GM11168 (cell line): ENCODE measurements around the gene PIGC.

Experiments
- in situ Hi-C: fragments of 300-500 bp; cut with MboI; formaldehyde crosslinking; loops from one replicate; pipeline ENCODE4 v1.12.0; 2022; ENCODE audit warnings: low sequenced_read_pairs; ENCODE audit not compliant: unreplicated experiment

PIGC gene

DNA sequence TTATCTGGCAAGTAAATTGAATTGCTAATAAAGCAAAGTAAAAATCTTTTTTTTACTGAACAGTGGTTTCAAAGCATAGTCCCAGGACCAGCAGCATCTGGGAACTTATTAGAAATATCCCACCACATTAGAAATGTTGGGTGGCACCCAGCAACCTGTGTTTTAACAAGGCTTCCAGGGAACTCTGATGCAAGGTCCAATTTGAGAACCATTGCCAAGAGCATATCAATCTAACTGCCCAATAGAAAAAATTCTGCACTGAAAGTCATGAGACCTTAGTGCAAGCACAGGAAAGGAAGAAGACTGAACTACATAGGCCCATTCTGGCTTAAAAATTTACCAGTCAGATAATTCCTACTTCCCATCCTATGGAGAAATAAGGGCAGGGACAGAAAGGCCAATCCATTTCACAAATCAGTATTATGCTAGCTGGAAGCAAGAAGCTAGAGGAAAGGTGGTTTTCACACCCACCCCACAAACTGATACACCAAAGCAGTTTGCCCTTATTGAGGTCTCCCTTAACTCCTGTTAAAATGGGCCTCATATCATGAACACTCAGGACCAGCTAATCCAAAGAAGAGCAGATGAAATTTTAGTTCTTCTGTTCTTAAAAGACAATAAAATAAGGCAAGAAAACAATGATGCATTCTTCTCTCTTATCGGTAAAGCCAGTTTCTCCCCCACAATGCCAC, 40.8 kb downstream of the PIGC start:
- in situ Hi-C loops: loop anchor here (10.0 to 25.0 kb wide), 2 partner anchors 316 to 388 kb away; no protein-coding TSS in a partner anchor

- in situ Hi-C loops: loop anchor here (10.0 to 25.0 kb wide), 2 partner anchors 315 to 387 kb away; no protein-coding TSS in a partner anchor
Measured at GRCh38 chr1:172401892-172402291, 42.0 kb downstream of the PIGC start.

DNA sequence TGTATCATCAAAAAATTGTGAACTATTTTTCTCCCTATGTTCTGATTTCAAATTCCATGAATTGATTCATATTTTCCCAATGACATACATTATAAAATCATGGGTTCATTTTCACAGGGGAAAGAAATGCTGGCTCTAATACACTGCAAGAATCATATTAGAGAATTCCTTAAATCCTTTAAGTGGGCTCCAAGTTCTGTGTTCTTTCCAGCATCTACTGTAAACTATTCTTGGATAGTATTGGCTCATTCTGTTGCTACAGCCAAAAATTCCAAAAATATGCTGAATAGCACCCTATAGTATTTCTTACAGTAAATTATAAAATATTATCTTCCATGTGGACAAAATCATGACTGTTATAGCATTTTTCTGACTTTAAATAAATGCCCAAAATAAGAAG, 42.4 kb downstream of the PIGC start:
- in situ Hi-C loops: loop anchor here (10.0 to 25.0 kb wide), 2 partner anchors 314 to 387 kb away; no protein-coding TSS in a partner anchor

DNA sequence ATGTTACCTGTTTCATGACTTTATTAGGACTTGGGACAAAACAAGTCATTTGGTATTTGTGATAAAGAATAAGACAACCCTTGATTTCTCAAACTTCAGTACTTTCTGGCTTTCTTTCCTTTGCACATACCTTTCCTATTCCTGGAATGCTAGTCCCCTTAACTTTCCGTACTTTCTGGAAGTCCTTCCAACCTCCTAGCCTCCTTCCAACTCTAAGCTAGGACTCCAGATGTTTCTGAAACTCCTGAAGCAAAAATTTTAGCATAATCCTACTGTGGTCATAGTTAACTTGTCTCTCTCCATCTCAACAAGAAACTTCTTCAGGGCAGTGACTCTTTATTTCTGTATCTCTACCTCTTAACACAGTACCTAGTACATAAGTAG, 43.2 kb downstream of the PIGC start:
- in situ Hi-C loops: loop anchor here (10.0 to 25.0 kb wide), 2 partner anchors 313 to 386 kb away; no protein-coding TSS in a partner anchor

GRCh38 chr1:172399756-172400721, 43.8 kb downstream of the PIGC start:
- in situ Hi-C loops: loop anchor here (5.0 to 25.0 kb wide), 3 partner anchors 268 to 385 kb away; no protein-coding TSS in a partner anchor

DNA sequence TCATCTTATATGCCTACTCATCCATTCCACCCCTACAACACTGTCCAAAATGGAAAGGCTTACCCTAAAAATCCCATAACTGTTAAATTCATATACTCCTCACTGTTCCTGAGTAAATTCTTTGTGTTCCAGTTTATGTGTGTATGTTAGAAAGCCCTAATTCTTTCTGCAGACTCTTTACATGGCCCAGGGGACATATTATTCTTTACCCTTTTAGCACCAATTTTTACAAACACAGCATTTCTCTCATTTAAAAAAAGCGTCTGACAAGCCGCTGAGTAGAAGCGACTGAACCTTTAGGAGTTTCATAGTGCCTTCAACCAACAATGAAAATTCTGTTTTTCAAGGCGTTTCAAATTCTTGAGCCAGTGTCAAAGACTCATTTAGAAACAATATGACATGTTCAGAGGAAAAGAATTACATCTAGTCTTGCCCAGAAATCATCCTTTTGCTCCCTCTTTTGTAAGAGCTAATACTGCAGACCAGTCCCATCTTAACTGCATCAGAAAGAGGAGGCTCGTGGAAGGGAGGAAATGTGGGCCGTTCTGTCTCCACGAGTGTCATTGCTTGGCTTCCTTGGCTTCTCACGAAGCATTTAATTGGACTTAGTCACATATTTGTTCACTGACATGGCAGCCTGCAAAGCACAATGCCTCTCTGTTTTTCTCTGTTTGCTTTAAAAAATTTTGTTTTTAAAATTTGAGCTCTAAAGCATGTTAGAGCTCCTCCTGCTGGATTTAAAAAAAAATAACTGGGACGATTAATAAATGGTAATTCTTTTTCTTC, 44.7 kb downstream of the PIGC start:
- in situ Hi-C loops: loop anchor here (5.0 kb wide), 1 partner anchor 267 kb away; no protein-coding TSS in a partner anchor

GRCh38 chr1:172398193-172398592, 45.7 kb downstream of the PIGC start:
- in situ Hi-C loops: loop anchor here (5.0 kb wide), 1 partner anchor 266 kb away; no protein-coding TSS in a partner anchor

DNA sequence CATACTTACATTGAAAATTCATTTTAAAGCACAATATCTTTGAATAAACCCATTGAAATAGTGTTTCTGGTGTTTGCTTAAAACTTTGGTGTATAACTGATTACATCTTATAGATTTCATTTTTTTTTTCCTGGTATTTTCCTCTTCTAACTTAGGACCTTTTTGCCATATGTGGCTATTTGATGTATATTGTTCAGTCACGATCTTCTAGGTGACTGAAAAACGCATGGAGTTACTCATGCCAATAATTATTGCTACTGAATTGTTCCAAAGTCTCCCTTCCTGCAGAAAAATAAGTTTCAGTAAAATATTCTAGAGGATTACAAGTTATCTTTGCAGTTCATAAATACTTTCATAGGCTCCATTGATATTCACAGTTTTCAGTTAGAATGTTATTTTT, 46.2 kb downstream of the PIGC start:
- in situ Hi-C loops: loop anchor here (5.0 kb wide), 1 partner anchor 265 kb away; no protein-coding TSS in a partner anchor

- in situ Hi-C loops: loop anchor here (5.0 kb wide), 1 partner anchor 265 kb away; no protein-coding TSS in a partner anchor
Measured at GRCh38 chr1:172397221-172397620, 46.6 kb downstream of the PIGC start.

DNA sequence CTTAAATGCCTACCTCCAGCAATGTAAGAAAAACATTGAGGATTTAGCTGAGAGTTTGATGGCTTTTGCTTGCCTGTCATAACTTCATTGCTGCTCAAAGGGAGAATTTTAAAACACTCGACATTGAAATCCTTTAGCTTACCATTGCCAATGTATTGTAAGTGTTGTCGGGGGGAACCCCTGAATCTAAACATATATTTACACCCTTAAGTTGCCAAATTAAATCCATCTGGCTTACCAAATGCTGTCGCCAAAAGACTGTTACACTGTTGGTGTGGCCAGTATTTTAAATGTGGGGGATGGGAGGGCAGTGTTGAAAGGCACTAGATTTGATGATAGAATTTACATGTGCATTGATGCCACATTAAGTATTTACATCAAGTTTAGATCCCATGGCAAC, 48.3 kb downstream of the PIGC start:
- in situ Hi-C loops: loop anchor here (5.0 kb wide), 1 partner anchor 263 kb away; no protein-coding TSS in a partner anchor

DNA sequence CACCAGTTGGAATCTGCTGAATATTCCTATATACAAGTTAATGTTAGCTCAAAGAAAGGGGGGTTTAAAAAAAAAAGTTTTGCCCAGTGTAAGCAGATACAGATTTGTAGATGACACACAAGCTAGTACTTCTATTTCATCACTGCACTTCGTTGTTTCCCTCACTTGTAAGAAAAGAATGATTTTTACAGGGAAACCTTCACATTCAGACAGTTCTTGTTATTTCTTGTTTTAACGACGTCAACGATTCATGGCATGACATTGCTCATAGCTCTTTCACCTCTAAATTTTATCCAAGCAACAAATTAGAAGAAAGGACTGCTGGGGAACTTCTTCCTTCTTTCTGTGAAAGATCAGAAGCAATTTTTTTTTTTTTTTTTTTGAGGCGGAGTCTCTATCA, 49.1 kb downstream of the PIGC start:
- in situ Hi-C loops: loop anchor here (5.0 kb wide), 2 partner anchors 38 to 263 kb away; no protein-coding TSS in a partner anchor

GRCh38 chr1:172394141-172394751, 49.6 kb downstream of the PIGC start:
- in situ Hi-C loops: loop anchor here (5.0 kb wide), 1 partner anchor 37 kb away; no protein-coding TSS in a partner anchor

DNA sequence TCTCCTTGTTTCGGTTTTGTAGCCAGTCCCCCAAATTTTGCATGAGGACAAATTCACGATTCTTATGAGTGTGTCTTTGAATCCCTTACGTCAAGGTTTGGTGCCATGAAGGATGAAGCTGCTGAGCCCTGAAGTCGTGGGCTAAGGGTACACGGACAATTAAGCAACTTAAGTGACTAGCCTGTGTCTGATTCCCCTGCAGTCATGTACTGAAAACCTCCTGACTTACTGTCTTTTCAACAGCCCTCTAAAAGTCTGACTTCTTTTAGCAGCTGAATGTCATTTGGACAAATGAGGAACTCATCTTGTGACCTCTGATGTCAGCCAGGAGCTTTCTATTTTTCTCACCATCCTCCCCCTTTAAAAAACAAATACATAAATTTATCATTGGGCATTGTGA, 50.5 kb downstream of the PIGC start:
- in situ Hi-C loops: loop anchor here (5.0 kb wide), 1 partner anchor 36 kb away; no protein-coding TSS in a partner anchor

- in situ Hi-C loops: loop anchor here (5.0 kb wide), 1 partner anchor 35 kb away; no protein-coding TSS in a partner anchor
Measured at GRCh38 chr1:172391976-172392375, 51.9 kb downstream of the PIGC start.
